ENCODE data around the gene TRPM8. TPM values are rescaled to one million over a fixed set of nuclear protein-coding genes. Genes with fewer than 3 reads are reported as not detected.

Gene TRPM8
- total and polyA plus RNA-seq, 2 of the 13 experiments (the other 11 are each of a cell fraction or from before 2014, with no cell fraction given) = 0.12 TPM; not detected in 1

DNA sequence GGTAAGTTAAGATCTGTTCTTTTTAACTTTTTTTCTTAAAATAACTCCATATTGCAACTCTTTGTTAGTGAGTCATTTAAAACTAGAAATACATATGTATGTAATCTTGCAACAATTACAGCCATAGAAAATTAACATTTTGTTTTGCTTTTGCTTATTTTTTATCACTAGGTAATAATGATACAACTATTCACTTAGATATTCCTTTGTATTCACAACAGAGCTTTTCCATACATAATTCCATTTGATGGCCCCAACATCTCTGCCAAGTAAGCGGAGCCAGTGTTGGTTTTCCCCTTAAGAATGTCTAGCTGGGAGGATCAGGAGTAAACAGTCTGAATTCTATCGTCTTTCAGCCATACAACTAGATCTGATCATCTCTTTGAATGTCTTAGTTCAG is 149.4 kb downstream of the TRPM8 start:
- H3K27me3 ChIP-seq (ENCODE audit: control insufficient read depth in 1 of 2, insufficient read depth in 2 of 2, low read length in 2 of 2) = 0 out of 5 replicates have a peak, but pooled peaks cover 0 to 2% of the 10 kb centered on the region in 2 experiments
- no peak overlapping the region for H3K9ac ChIP-seq (ENCODE audit: insufficient read depth, low read depth, low read length)
- H2AFZ ChIP-seq (ENCODE audit: low read length) = no peak overlapping the region
- peaks cover 12% of the 10 kb centered on the region; the same call in 1 of the 2 replicates for H3K9me3 ChIP-seq (ENCODE audit: low read length)
- POLR2A ChIA-PET = no interaction called here
- intact Hi-C loops (cut with micrococcal nuclease; ENCODE audit: unreplicated experiment) = no loop called here
- no peak overlapping the region for H3K4me2 ChIP-seq (ENCODE audit: low read depth, low read length)
- H3K27ac ChIP-seq (ENCODE audit: extremely low read length, insufficient read depth, low read length) = no peak overlapping the region
- H3K36me3 ChIP-seq (replicated peaks in 1 of 2; ENCODE audit: control insufficient read depth in 1 of 2, insufficient read depth in 2 of 2, low read length in 2 of 2) = no peaks in the 10 kb centered on the region
- H3K79me2 ChIP-seq (ENCODE audit: insufficient read depth, low read length) = no peaks in the 10 kb centered on the region
- no TSS peak for BruUV-seq (replicated peaks)
- TF ChIP-seq ZNF337 (CRISPR knock-in tag; IDR thresholded peaks at IDR 0.05; ENCODE audit: borderline replicate concordance, low read depth) = no peak
- TF ChIP-seq ISX (CRISPR knock-in tag; conservative IDR thresholded peaks at IDR 0.05) = no peak
- no peak for TF ChIP-seq ZNF281 (CRISPR knock-in tag; IDR thresholded peaks at IDR 0.05; ENCODE audit: borderline replicate concordance)
- no peak for TF ChIP-seq DDIT3 (CRISPR knock-in tag; IDR thresholded peaks at IDR 0.05)
- no peak for TF ChIP-seq ZNF614 (CRISPR knock-in tag; IDR thresholded peaks at IDR 0.05; ENCODE audit: borderline replicate concordance)
- no peak for TF ChIP-seq THYN1 (CRISPR knock-in tag; IDR thresholded peaks at IDR 0.05; ENCODE audit: borderline replicate concordance, low read depth)
- TF ChIP-seq AGO1 (IDR thresholded peaks at IDR 0.05; ENCODE audit: low read depth, low read length, poor library complexity, severe bottlenecking) = no peak
- no peak for TF ChIP-seq ZMYM2 (CRISPR knock-in tag; IDR thresholded peaks at IDR 0.05)
- no peak for ATAC-seq
- in situ Hi-C loops (cut with HindIII; ENCODE audit: extremely low pct_ligation_motif_present, low pct_unique_long_range_greater_than_20kb) = no loop called here
- DNase-seq (ENCODE audit: low spot score) = no peak
- H3K4me1 ChIP-seq (ENCODE audit: insufficient read depth, low read length) = no peaks in the 10 kb centered on the region
- WGBS (ENCODE audit: low lambda C conversion rate) = 22% methylated on average over 2 of the region's 2 CpGs
- FAIRE-seq = no peak
- no peak overlapping the region for H3K4me3 ChIP-seq (replicated peaks in 1 of 3; ENCODE audit: insufficient read depth in 1 of 3, low read depth in 2 of 3, low read length in 3 of 3)
- CTCF ChIA-PET (ENCODE audit: low intra/inter-chr PET ratio, low total read pairs) = no interaction called here
- H4K20me1 ChIP-seq (ENCODE audit: insufficient read depth, low read length) = no peaks in the 10 kb centered on the region

Other genes starting within 250 kb of the TRPM8 start
- gene UGT1A9, start 245.5 kb upstream of the TRPM8 start, total RNA-seq (2016; rRNA removed; fragmentation: Illumina TruSeq; extraction: Trizol) = not detected in 2 replicates
- gene UGT1A9, start 245.5 kb upstream of the TRPM8 start, polyA plus RNA-seq (2011; rRNA removed) = 0.07 TPM in 1 of 2 replicates, not detected in the other
- gene UGT1A7, start 235.5 kb upstream of the TRPM8 start, total RNA-seq (2016; rRNA removed; fragmentation: Illumina TruSeq; extraction: Trizol) = not detected in 2 replicates
- not detected in 2 replicates for gene UGT1A7, start 235.5 kb upstream of the TRPM8 start, polyA plus RNA-seq (2011; rRNA removed)
- gene UGT1A6, start 224.5 kb upstream of the TRPM8 start, total RNA-seq (2016; rRNA removed; fragmentation: Illumina TruSeq; extraction: Trizol) = not detected in 2 replicates
- 0.25 and 0.35 TPM in 2 replicates for gene UGT1A6, start 224.5 kb upstream of the TRPM8 start, polyA plus RNA-seq (2011; rRNA removed)
- not detected in 2 replicates for gene UGT1A5, start 204.5 kb upstream of the TRPM8 start, total RNA-seq (2016; rRNA removed; fragmentation: Illumina TruSeq; extraction: Trizol)
- not detected in 2 replicates for gene UGT1A5, start 204.5 kb upstream of the TRPM8 start, polyA plus RNA-seq (2011; rRNA removed)
- not detected in 2 replicates for gene UGT1A4, start 198.6 kb upstream of the TRPM8 start, total RNA-seq (2016; rRNA removed; fragmentation: Illumina TruSeq; extraction: Trizol)
- gene UGT1A4, start 198.6 kb upstream of the TRPM8 start, polyA plus RNA-seq (2011; rRNA removed) = not detected in 2 replicates
- gene UGT1A3, start 188.3 kb upstream of the TRPM8 start, total RNA-seq (2016; rRNA removed; fragmentation: Illumina TruSeq; extraction: Trizol) = 0.11 TPM in 1 of 2 replicates, not detected in the other
- gene UGT1A3, start 188.3 kb upstream of the TRPM8 start, polyA plus RNA-seq (2011; rRNA removed) = 0.39 TPM in 1 of 2 replicates, not detected in the other
- 0.22 and 0.69 TPM in 2 replicates for gene UGT1A1, start 157.1 kb upstream of the TRPM8 start, total RNA-seq (2016; rRNA removed; fragmentation: Illumina TruSeq; extraction: Trizol)
- 0.75 and 3.6 TPM in 2 replicates for gene UGT1A1, start 157.1 kb upstream of the TRPM8 start, polyA plus RNA-seq (2011; rRNA removed)
- 0.04 TPM in 1 of 2 replicates, not detected in the other for gene MROH2A, start 139.0 kb upstream of the TRPM8 start, total RNA-seq (2016; rRNA removed; fragmentation: Illumina TruSeq; extraction: Trizol)
- gene MROH2A, start 139.0 kb upstream of the TRPM8 start, polyA plus RNA-seq (2011; rRNA removed) = 0.03 and 0.07 TPM in 2 replicates
- gene HJURP, start 62.8 kb upstream of the TRPM8 start, total RNA-seq (2016; rRNA removed; fragmentation: Illumina TruSeq; extraction: Trizol) = 36.3 and 45.9 TPM in 2 replicates
- 26.0 and 43.9 TPM in 2 replicates for gene HJURP, start 62.8 kb upstream of the TRPM8 start, polyA plus RNA-seq (2011; rRNA removed)
- not detected in 2 replicates for gene SPP2, start 133.3 kb downstream of the TRPM8 start, total RNA-seq (2016; rRNA removed; fragmentation: Illumina TruSeq; extraction: Trizol)
- not detected in 2 replicates for gene SPP2, start 133.3 kb downstream of the TRPM8 start, polyA plus RNA-seq (2011; rRNA removed)